AG09319 (cell line): ENCODE measurements around the gene AFF1.

ENCODE experiments used
- DNase-seq: peaks from one replicate; pipeline ENCODE4 v3.0.0-alpha.2; 2010; ENCODE audit warnings: low read depth; ENCODE audit errors: extremely low read depth
- CTCF ChIP-seq: IDR thresholded peaks from 2 replicates; pipeline ENCODE4 v1.5.1; 2011; ENCODE audit warnings: low read depth, mild to moderate bottlenecking, inconsistent platforms, low read length, moderate library complexity

The AFF1 gene

GRCh38 chr4:87029356-87029755 is 94.5 kb downstream of the AFF1 start:
- no peak for TF ChIP-seq CTCF
- no peak for DNase-seq

- no peak for DNase-seq
- TF ChIP-seq CTCF: no peak
Observed at GRCh38 chr4:87030124-87030523, 95.3 kb downstream of the AFF1 start.

- DNase-seq: no peak
- no peak for TF ChIP-seq CTCF
Observed at GRCh38 chr4:87030755-87031441, 96.1 kb downstream of the AFF1 start.

GRCh38 chr4:87031920-87032319 is 97.1 kb downstream of the AFF1 start:
- no peak for TF ChIP-seq CTCF
- no peak for DNase-seq

DNA sequence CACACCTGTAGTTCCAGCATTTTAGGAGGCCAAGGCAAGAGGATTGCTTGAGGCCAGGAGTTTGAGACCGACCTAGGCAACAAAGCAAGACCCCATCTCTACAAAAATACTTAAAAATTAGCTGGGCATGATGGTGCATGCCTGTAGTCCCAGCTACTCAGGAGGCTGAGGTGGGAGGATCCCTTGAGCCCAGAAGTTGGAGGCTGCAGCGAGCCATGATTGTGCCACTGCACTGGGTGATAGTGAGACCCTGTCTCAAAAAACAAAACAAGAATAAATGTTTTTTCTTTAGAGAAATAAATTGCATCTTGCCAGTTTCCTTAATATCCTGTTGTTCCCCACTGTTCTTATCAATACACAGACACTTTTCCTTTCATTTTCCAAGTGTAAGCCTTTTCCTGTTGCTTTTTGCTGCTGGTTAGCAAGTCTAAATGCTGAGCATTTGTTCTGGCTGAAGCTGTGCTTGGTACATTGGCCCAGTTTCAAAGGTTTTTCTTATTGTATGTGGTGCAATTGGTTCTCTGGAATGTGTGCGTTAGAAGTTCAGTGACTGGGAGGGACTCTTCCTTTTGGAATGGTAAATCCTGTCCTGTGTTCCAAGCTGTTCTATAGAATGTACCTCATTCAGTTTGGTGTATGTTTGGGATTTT is 98.2 kb downstream of the AFF1 start:
- DNase-seq: no peak
- TF ChIP-seq CTCF: no peak

- TF ChIP-seq CTCF: no peak
- no peak for DNase-seq
Observed at GRCh38 chr4:87033902-87034301, 99.1 kb downstream of the AFF1 start.

DNA sequence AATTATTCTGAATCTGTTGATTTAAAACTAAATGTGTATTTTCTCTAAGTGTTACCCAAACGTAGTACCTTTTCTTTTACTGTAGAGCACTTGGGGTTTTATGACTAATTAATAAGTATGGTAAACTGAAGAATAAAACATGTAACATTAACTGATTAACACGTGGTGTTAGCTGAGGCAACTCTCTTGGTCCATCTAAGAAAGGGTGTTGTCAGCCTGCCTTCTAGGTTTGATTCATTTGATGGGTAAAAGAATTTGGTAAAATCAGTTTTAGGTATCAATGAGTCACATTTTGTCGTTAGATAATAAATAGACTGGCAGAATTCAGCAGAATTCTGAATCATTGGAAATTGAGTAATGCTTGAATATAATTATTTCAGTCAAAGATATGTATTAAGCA is 99.7 kb downstream of the AFF1 start:
- TF ChIP-seq CTCF: no peak
- no peak for DNase-seq
